Neuron (in vitro differentiated cells): ENCODE data around the gene PPP2R5A.
"Not testable (repeated sequence)": the region's sequence is repeated elsewhere in the genome, so short reads cannot be mapped to it uniquely, and the experiment has no call there.

Experiments
- H2AFZ ChIP-seq: one replicate; pipeline ENCODE4 v1.6.1; 2013; ENCODE audit warnings: low read depth, mild to moderate bottlenecking, inconsistent platforms, low read length, moderate library complexity
- H3K27me3 ChIP-seq: one replicate; pipeline ENCODE4 v1.6.1; 2013; ENCODE audit warnings: low read length; ENCODE audit not compliant: insufficient read depth
- H3K36me3 ChIP-seq: one replicate; pipeline ENCODE4 v1.6.1; 2013; ENCODE audit warnings: low read length; ENCODE audit not compliant: insufficient read depth
- H3K4me1 ChIP-seq: one replicate; pipeline ENCODE4 v1.6.1; 2013; ENCODE audit warnings: low read length; ENCODE audit not compliant: insufficient read depth
- H3K4me3 ChIP-seq: 2 replicates; pipeline ENCODE4 v1.5.1; 2013; ENCODE audit warnings: mild to moderate bottlenecking, low read length, moderate library complexity
- H3K9me3 ChIP-seq: one replicate; pipeline ENCODE4 v1.6.1; 2013; ENCODE audit warnings: low read length

PPP2R5A gene

DNA sequence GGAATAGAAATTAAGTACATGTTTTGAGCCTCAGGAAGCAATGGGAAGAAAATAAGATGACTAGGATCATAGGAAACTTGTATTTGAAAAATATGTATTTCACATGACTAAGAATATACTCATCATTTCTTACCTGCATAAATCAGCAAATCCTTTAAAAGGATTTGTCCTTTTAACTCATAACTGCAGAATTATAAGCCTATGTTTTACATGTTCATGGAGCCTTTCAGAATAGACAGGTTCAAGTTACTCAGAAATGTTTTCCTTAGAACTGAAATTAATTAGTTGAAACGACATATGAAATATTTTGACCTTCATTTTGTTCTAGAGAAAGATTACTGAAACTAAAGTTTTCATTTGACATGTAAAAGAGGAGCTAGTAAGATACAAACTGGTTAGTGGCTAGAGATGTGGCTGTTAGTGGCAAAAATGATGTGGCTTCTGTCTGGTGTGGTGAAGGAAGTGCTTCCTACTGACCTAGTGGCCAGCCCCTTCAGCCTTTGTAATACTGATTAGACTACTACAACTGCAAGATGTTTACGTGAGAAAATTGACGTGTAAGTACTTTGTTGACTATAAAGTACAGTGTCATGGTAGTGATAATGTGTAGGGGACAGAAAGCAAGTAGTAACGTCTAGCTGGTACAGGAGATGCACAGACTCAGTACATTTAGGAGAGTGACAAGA lies 74.7 kb downstream of the PPP2R5A start:
- Histone ChIP-seq H3K4me1 (no peaks in the 10 kb centered on the region), H3K36me3 (peaks cover 42% of the 10 kb centered on the region), H3K9me3 (no peaks in the 10 kb centered on the region), H3K27me3 (no peaks in the 10 kb centered on the region), H2AFZ (no peak overlapping the region), H3K4me3 (no peak overlapping the region)

DNA sequence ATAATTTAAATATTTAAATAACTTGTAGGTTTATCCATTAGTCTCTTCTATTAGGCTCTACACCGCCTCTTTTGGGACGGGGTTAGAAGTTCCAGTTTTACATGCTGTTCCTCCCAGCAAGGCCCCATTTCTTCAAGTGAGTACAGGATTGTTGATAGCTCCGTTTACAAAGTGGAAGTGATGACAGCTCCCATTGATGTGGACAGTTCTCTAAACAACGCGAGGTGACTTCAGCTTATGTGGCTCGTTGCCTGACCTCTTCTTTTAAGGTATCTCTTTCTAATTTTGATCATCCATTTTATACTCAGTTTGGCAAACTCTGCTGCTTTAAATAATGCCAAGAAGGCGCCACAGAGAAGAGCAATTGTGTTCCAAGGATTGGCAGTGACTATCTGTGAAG lies 79.8 kb downstream of the PPP2R5A start:
- Histone ChIP-seq H3K36me3 (peaks cover 26% of the 10 kb centered on the region), H3K4me3 (no peak overlapping the region), H2AFZ (no peak overlapping the region), H3K4me1 (no peaks in the 10 kb centered on the region), H3K9me3 (peaks cover 2% of the 10 kb centered on the region), H3K27me3 (no peaks in the 10 kb centered on the region)

DNA sequence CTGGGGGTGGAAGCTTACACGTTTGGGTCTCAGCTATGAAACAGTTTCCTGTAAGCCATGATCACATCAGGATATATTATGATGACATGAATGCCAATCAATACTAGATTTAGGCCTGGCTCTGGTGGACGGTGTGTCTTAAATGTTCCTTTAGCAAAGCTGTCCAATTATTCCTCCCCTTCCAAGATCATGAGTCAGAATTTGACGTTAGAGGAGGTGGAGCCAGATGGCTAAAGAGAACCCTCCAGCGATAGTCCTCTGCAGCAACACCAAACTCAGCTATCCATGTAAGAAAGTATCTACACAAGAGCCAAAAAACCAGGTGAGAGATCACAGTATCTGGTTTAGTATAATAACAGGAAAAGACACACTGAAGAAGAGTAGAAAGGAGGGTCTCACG lies 81.7 kb downstream of the PPP2R5A start:
- no peaks in the 10 kb centered on the region for H3K4me1 ChIP-seq
- peaks cover 2% of the 10 kb centered on the region for H3K9me3 ChIP-seq
- H2AFZ ChIP-seq, result no peak overlapping the region
- no peak overlapping the region for H3K4me3 ChIP-seq
- H3K36me3 ChIP-seq, result peaks cover 10% of the 10 kb centered on the region
- H3K27me3 ChIP-seq, result no peaks in the 10 kb centered on the region

DNA sequence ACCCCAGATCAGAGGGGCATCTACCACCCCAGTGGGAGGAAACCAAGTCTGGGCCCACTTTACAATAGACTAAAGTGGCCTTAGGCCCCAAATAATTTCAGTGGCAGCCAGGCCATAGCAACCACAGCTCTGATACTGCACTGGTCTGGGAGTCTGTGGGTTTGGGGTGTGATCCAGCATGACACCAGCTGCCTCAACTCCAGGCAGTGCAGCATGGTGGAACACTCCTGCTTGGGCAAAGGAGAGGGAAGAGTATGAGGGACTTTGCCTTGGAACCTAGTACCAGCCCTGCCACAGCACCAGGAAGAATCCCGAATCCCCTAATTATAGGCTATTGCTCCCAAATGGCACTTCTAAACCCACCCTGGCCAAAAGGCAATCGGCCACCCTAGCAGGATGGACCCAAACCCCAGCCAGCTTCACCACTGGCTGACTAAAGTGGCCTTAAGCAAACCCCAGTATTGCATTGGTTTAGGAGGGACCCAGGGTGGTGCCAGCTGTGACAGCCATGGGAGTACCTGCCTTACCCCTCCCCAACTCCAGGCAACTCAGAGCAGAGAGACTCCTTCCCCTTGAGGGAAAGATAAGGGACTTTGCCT lies 82.4 kb downstream of the PPP2R5A start:
- no peak overlapping the region for H3K4me3 ChIP-seq
- no peaks in the 10 kb centered on the region for H3K4me1 ChIP-seq
- no peaks in the 10 kb centered on the region for H3K27me3 ChIP-seq
- peaks cover 2% of the 10 kb centered on the region for H3K9me3 ChIP-seq
- no peak overlapping the region for H2AFZ ChIP-seq
- peaks cover 8% of the 10 kb centered on the region for H3K36me3 ChIP-seq

DNA sequence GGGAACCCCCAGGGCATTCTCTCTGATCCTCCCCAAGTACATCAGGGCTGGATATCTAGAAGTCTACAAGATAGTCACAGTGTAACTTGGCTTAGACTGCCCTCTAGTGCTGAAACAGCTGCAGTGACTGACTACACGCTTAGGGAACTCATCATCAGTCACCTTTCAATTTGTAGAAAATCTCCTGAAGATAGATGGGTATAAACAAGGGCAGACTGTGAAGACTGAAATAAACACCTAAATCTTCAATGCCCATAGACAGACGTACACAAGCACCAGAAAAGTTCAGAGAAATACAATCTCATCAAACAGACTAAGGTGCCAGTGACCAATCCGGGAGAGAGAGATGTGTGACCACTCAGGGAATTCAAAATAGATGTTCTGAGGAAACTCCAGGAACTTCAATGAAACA lies 82.9 kb downstream of the PPP2R5A start:
- Histone ChIP-seq H3K9me3 (peaks cover 4% of the 10 kb centered on the region), H3K4me1 (no peaks in the 10 kb centered on the region), H3K27me3 (no peaks in the 10 kb centered on the region), H2AFZ (no peak overlapping the region), H3K36me3 (peaks cover 6% of the 10 kb centered on the region), H3K4me3 (no peak overlapping the region)

DNA sequence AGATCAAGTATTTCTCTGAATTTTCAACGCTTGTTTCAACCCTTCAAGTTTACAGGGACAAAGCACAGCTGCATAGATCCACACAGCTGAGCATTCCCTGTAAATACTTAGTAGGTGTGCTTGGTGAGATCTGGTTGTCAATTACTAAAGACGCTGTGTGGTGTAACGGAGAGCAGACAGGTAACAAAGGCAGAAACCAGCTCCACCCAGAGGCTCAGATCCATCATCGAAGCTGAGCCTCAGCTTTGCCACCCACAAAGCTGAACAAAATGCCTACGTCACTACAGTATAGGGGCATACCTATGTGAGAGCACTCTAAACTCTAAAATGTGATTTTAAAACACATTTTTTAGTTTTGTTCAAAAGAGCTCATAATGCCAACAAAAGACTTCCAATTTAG lies 90.8 kb downstream of the PPP2R5A start:
- no peak overlapping the region for H3K4me3 ChIP-seq
- peaks cover 39% of the 10 kb centered on the region for H3K36me3 ChIP-seq
- peaks cover 4% of the 10 kb centered on the region for H3K9me3 ChIP-seq
- no peaks in the 10 kb centered on the region for H3K4me1 ChIP-seq
- H2AFZ ChIP-seq, result no peak overlapping the region
- H3K27me3 ChIP-seq, result no peaks in the 10 kb centered on the region

DNA sequence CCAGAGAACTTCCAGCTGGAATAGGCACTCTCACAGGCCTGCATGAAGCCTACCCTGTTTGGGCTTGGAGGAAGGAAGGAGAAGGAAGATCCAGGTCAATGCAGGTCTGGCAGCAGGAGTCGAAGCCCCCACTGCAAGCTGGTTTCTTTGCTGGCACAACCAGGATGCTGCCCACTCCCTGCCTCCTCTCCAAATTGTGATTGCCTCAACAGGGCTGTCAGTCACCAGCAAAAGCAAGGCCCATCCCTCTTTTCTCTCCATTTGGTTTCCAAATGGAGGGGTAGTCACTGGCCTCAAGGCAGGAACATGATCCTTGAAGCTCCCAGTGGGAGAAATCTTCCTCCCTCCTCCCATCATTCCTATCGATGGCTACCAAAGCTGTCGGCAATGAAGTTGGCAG lies 92.4 kb downstream of the PPP2R5A start:
- H3K4me3 ChIP-seq, result no peak overlapping the region
- no peaks in the 10 kb centered on the region for H3K4me1 ChIP-seq
- peaks cover 4% of the 10 kb centered on the region for H3K9me3 ChIP-seq
- H3K27me3 ChIP-seq, result no peaks in the 10 kb centered on the region
- H2AFZ ChIP-seq, result no peak overlapping the region
- H3K36me3 ChIP-seq, result peaks cover 45% of the 10 kb centered on the region

DNA sequence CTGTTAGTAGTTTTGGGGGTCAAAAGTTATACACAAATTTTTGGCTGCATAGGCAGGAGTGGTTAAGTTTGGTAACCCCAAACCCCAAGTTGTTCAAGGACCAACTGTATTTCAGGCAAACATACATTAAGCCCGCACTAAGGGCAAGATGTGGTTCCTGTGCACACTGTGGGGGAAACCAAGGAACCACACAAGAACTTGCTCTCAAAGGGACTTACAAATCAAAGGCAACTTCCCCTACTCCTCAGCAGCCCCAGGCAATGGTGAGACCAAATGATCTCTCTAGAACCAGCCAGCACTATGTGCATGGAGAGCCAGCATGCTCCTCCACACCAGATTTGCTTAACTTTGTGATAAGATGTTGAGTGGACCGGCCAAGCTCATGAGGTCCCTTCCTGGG lies 94.2 kb downstream of the PPP2R5A start:
- Histone ChIP-seq H3K4me1 (no peaks in the 10 kb centered on the region), H3K36me3 (peaks cover 52% of the 10 kb centered on the region), H3K9me3 (no peaks in the 10 kb centered on the region)

DNA sequence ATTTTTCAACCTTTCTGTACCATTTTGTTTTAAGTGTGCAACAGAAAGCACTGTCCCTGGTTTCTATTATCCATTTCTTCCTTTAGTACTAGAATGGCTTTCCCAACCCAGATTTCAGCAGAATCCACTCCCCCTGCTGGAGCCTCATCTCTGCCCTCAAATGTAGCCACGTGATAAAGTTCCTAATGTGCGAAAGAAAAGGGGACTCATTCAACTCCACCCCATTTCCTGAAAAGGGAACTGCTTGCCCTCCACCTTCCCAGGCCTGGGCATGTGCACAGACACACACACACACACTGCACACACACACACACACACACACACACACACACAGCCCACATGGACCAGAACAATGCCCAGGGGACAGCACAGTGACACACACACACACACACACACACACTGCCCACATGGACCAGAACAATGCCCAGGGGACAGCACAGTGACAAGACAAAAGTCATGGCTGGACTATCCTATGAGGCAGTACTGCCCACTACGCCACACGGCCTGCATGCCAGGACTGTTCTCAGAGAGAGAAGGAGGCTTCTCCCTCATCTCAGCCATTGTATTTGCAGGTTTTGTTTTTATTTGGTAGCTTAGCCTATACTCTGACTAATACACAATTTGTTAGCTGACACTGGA lies 96.3 kb downstream of the PPP2R5A start:
- H3K4me1 ChIP-seq, result no peaks in the 10 kb centered on the region
- no peaks in the 10 kb centered on the region for H3K9me3 ChIP-seq
- no peak overlapping the region for H3K4me3 ChIP-seq
- H2AFZ ChIP-seq, result no peak overlapping the region
- H3K36me3 ChIP-seq, result peaks cover 67% of the 10 kb centered on the region
- no peaks in the 10 kb centered on the region for H3K27me3 ChIP-seq

More for the DNA sequence above, 94.2 kb downstream of the PPP2R5A start:
- Histone ChIP-seq H3K27me3 (no peaks in the 10 kb centered on the region), H2AFZ (no peak overlapping the region), H3K4me3 (no peak overlapping the region)

DNA sequence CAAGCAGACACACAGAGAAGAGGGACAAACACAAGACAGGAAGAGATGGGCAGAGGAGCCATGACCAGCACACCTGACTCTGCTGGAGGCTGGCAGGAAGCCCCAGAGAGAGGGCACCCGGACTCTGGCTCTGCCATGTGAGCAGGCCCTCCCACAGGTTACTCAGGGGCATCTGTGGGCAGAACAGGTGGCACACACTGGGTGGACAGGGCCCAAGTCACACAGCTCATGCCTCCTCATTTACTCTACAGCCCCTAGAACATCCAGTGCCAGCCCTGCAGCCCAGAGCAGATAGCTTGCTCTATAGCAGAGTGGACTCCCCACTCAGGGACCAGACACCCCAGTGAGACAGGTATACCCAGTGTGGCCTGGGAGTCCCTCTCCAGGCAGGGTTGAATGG lies 100.8 kb downstream of the PPP2R5A start:
- peaks cover 8% of the 10 kb centered on the region for H3K9me3 ChIP-seq
- no peak overlapping the region for H2AFZ ChIP-seq
- peaks cover 50% of the 10 kb centered on the region for H3K36me3 ChIP-seq
- H3K27me3 ChIP-seq, result no peaks in the 10 kb centered on the region
- H3K4me1 ChIP-seq, result no peaks in the 10 kb centered on the region
- no peak overlapping the region for H3K4me3 ChIP-seq

DNA sequence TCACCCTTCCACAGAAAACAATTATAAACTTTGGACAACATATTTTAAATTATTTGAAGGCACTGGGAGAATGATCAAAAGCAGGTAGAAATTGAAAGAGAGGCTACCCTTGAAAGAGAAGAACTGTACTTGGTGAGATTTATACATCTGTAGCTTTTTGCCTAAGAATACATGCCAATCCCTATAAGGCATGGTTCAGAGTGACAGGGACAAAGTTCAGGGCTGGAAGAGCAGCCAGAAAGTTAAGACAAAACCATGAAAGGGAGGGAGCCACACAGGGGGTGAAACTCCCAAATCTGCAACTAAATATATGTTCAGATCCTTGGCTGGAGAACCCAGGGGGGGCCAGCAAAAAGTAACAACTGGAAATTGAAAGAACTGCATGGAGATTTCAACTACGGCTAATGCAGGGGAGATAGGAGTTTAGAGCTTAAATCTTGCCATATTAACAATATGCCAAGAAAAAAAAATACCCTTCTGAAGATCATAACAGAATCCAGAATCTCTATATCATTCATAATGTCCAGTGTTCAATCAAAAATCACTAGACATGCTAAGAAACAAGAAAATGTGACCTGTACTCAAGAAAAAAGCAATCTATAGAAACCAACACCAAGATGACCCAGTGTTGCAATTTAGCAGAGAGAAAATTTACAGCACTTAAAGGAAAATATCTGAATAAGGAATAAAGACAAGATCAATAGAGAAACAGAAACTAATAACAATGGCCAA lies 103.9 kb downstream of the PPP2R5A start:
- H3K4me1 ChIP-seq, result no peaks in the 10 kb centered on the region
- H3K36me3 ChIP-seq, result peaks cover 33% of the 10 kb centered on the region
- no peak overlapping the region for H3K4me3 ChIP-seq
- peaks cover 9% of the 10 kb centered on the region for H3K9me3 ChIP-seq
- no peak overlapping the region for H2AFZ ChIP-seq
- H3K27me3 ChIP-seq, result no peaks in the 10 kb centered on the region

DNA sequence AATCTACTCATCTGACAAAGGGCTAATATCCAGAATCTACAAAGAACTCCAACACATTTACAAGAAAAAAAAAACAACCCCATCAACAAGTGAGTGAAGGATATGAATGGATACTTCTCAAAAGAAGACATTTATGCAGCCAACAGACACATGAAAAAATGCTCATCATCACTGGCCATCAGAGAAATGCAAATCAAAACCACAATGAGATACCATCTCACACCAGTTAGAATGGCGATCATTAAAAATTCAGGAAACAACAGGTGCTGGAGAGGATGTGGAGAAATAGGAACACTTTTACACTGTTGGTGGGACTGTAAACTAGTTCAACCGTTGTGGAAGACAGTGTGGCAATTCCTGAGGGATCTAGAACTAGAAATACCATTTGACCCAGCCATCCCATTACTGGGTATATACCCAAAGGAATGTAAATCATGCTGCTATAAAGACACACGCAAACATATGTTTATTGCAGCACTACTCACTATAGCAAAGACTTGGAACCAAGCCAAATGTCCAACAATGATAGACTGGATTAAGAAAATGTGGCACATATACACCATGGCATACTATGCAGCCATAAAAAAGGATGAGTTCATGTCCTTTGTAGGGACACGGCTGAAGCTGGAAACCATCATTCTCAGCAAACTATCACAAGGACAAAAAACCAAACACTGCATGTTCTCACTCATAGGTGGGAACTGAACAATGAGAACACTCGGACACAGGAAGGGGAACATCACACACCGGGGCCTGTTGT lies 110.6 kb downstream of the PPP2R5A start:
- not testable (repeated sequence) for H3K36me3 ChIP-seq, H3K4me1 ChIP-seq, H3K27me3 ChIP-seq, H2AFZ ChIP-seq, H3K4me3 ChIP-seq
- peaks cover 12% of the 10 kb centered on the region for H3K9me3 ChIP-seq
